Astrocyte of the hippocampus (primary cell): ENCODE data around the gene TRANK1.
"Not testable (repeated sequence)": the region's sequence is repeated elsewhere in the genome, so short reads cannot be mapped to it uniquely, and the experiment has no call there.

Experiments used
- DNase-seq: peaks from one replicate; pipeline ENCODE4 v3.0.0; 2011; ENCODE audit warnings: low read depth, low spot score

Gene TRANK1

GRCh38 chr3:36893137-36893557, 51.7 kb downstream of the TRANK1 start:
- DNase-seq, result peak; percentile 63

- DNase-seq, result no peak
Measured at GRCh38 chr3:36892457-36893136, 52.3 kb downstream of the TRANK1 start.

- no peak for DNase-seq
Measured at GRCh38 chr3:36891701-36892160, 53.1 kb downstream of the TRANK1 start.

GRCh38 chr3:36891097-36891496, 53.8 kb downstream of the TRANK1 start:
- DNase-seq, result not testable (repeated sequence)

- no peak for DNase-seq
Measured at GRCh38 chr3:36890261-36890660, 54.6 kb downstream of the TRANK1 start.

- DNase-seq, result no peak
Measured at GRCh38 chr3:36881735-36882134, 63.1 kb downstream of the TRANK1 start.

- not testable (repeated sequence) for DNase-seq
Measured at GRCh38 chr3:36879842-36880241, 65.0 kb downstream of the TRANK1 start.

GRCh38 chr3:36877930-36878685, 66.7 kb downstream of the TRANK1 start:
- DNase-seq, result no peak

- DNase-seq, result no peak
Measured at GRCh38 chr3:36876181-36876936, 68.5 kb downstream of the TRANK1 start.

- DNase-seq, result no peak
Measured at GRCh38 chr3:36875397-36875796, 69.5 kb downstream of the TRANK1 start.

GRCh38 chr3:36874424-36874823, 70.4 kb downstream of the TRANK1 start:
- no peak for DNase-seq

GRCh38 chr3:36871379-36872126, 73.3 kb downstream of the TRANK1 start:
- DNase-seq, result no peak

- peak; percentile 82 for DNase-seq
Measured at GRCh38 chr3:36868614-36869436, 76.0 kb downstream of the TRANK1 start.

- no peak for DNase-seq
Measured at GRCh38 chr3:36867810-36868209, 77.0 kb downstream of the TRANK1 start.

- DNase-seq, result no peak
Measured at GRCh38 chr3:36866368-36866767, 78.5 kb downstream of the TRANK1 start.

GRCh38 chr3:36864180-36865053, 80.4 kb downstream of the TRANK1 start:
- DNase-seq, result no peak

- DNase-seq, result no peak
Measured at GRCh38 chr3:36862076-36862755, 82.6 kb downstream of the TRANK1 start.

GRCh38 chr3:36859494-36859893, 85.4 kb downstream of the TRANK1 start:
- DNase-seq, result no peak

GRCh38 chr3:36852071-36852470, 92.8 kb downstream of the TRANK1 start:
- DNase-seq, result peak; percentile 71
